Measurements from ENCODE around the gene NRARP.

The NRARP gene

GRCh38 chr9:137273095-137273490 is 29.0 kb downstream of the NRARP start:
- Histone ChIP-seq H3K4me1 (ENCODE audit: low read depth, poor library complexity, severe bottlenecking) (peaks cover 26% of the 10 kb centered on the region), H3K79me2 (ENCODE audit: insufficient read depth, low read depth) (no peaks in the 10 kb centered on the region), H3K36me3 (ENCODE audit: insufficient read depth) (no peaks in the 10 kb centered on the region), H3K9ac (no peak overlapping the region), H3K4me3 (IDR thresholded peaks at IDR 0.05; ENCODE audit: insufficient read depth, low read depth, low read length) (no peak overlapping the region), H2AFZ (ENCODE audit: low read depth) (no peak overlapping the region), H4K20me1 (ENCODE audit: insufficient read depth) (no peaks in the 10 kb centered on the region), H3K4me2 (no peak overlapping the region), H3K27me3 (ENCODE audit: insufficient read depth, low read depth) (no peaks in the 10 kb centered on the region), H3K27ac (no peak overlapping the region)
- no peak for TF ChIP-seq CTCF (conservative IDR thresholded peaks at IDR 0.05; ENCODE audit: low read depth, low read length)

GRCh38 chr9:137272241-137273094 is 29.6 kb downstream of the NRARP start:
- Histone ChIP-seq H3K27ac (no peak overlapping the region), H3K9ac (no peak overlapping the region)

GRCh38 chr9:137271696-137272076 is 30.4 kb downstream of the NRARP start:
- peaks cover 26% of the 10 kb centered on the region for H3K4me1 ChIP-seq (ENCODE audit: low read depth, poor library complexity, severe bottlenecking)
- no peaks in the 10 kb centered on the region for H3K27me3 ChIP-seq (ENCODE audit: insufficient read depth, low read depth)
- TF ChIP-seq CTCF (conservative IDR thresholded peaks at IDR 0.05; ENCODE audit: low read depth, low read length), result no peak
- no peaks in the 10 kb centered on the region for H3K79me2 ChIP-seq (ENCODE audit: insufficient read depth, low read depth)
- peak overlapping the region; percentile 64; the same call in 1 of the 2 replicates for H3K4me2 ChIP-seq
- no peak overlapping the region for H3K4me3 ChIP-seq (IDR thresholded peaks at IDR 0.05; ENCODE audit: insufficient read depth, low read depth, low read length)
- peak overlapping the region; percentile 74 for H3K27ac ChIP-seq
- H2AFZ ChIP-seq (ENCODE audit: low read depth), result no peak overlapping the region
- H3K9ac ChIP-seq, result no peak overlapping the region
- no peaks in the 10 kb centered on the region for H3K36me3 ChIP-seq (ENCODE audit: insufficient read depth)
- H4K20me1 ChIP-seq (ENCODE audit: insufficient read depth), result no peaks in the 10 kb centered on the region

More at GRCh38 chr9:137272241-137273094, 29.6 kb downstream of the NRARP start:
- H3K4me3 ChIP-seq (IDR thresholded peaks at IDR 0.05; ENCODE audit: insufficient read depth, low read depth, low read length), result no peak overlapping the region
- no peaks in the 10 kb centered on the region for H4K20me1 ChIP-seq (ENCODE audit: insufficient read depth)
- no peak for TF ChIP-seq CTCF (conservative IDR thresholded peaks at IDR 0.05; ENCODE audit: low read depth, low read length)
- no peak overlapping the region; the same call in 1 of the 2 replicates for H3K4me2 ChIP-seq
- H2AFZ ChIP-seq (ENCODE audit: low read depth), result no peak overlapping the region
- no peaks in the 10 kb centered on the region for H3K36me3 ChIP-seq (ENCODE audit: insufficient read depth)
- H3K79me2 ChIP-seq (ENCODE audit: insufficient read depth, low read depth), result no peaks in the 10 kb centered on the region
- H3K4me1 ChIP-seq (ENCODE audit: low read depth, poor library complexity, severe bottlenecking), result peaks cover 26% of the 10 kb centered on the region
- H3K27me3 ChIP-seq (ENCODE audit: insufficient read depth, low read depth), result no peaks in the 10 kb centered on the region

- no peak overlapping the region for H3K4me3 ChIP-seq (IDR thresholded peaks at IDR 0.05; ENCODE audit: insufficient read depth, low read depth, low read length)
- H3K4me2 ChIP-seq, result peak overlapping the region; percentile 64
- peaks cover 26% of the 10 kb centered on the region for H3K4me1 ChIP-seq (ENCODE audit: low read depth, poor library complexity, severe bottlenecking)
- H4K20me1 ChIP-seq (ENCODE audit: insufficient read depth), result no peaks in the 10 kb centered on the region
- H2AFZ ChIP-seq (ENCODE audit: low read depth), result no peak overlapping the region
- no peaks in the 10 kb centered on the region for H3K27me3 ChIP-seq (ENCODE audit: insufficient read depth, low read depth)
- no peak for TF ChIP-seq CTCF (conservative IDR thresholded peaks at IDR 0.05; ENCODE audit: low read depth, low read length)
- H3K79me2 ChIP-seq (ENCODE audit: insufficient read depth, low read depth), result no peaks in the 10 kb centered on the region
- peak overlapping the region; percentile 74 for H3K27ac ChIP-seq
- H3K36me3 ChIP-seq (ENCODE audit: insufficient read depth), result no peaks in the 10 kb centered on the region
- no peak overlapping the region for H3K9ac ChIP-seq
Observed at GRCh38 chr9:137270929-137271695, 31.0 kb downstream of the NRARP start.

Data from KMS-11 (cell line).